ENCODE results near the gene LTK.

DNA sequence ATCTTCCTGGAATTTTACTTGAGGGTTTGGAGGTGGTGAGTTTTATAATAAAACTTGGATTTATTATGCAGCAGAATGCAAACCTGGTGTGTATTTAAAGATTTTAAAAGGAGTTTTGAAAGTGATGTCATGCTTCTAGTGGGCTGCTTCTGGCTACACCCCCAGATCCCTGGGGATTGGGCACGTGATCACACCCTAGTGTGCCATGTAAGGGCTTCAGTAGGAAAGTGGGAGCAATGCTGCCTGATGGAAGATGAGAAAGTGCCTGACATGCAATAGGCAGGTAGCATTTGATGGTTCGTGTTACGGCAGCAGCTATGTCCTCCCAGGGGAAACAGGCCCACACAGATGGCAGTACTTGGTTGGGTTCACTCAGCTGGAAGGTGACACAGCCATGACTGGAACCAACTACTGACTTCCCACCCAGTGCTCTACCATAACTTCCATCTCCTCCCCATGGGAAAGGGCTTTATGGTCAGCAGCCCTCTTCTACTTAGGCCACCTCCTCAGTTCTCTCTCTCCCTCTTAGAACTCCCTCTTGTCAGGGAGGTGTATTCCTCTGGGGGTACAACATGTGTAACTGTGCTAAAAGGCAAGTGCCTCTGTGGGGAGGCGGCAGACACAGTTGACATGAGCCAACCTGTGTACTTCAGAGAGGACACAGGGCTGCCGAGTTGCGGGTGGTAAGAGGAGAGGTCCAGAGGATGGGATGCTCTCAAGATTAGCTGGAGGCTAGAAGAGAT is 14.3 kb downstream of the LTK start:
- TF ChIP-seq, protein P1, sequence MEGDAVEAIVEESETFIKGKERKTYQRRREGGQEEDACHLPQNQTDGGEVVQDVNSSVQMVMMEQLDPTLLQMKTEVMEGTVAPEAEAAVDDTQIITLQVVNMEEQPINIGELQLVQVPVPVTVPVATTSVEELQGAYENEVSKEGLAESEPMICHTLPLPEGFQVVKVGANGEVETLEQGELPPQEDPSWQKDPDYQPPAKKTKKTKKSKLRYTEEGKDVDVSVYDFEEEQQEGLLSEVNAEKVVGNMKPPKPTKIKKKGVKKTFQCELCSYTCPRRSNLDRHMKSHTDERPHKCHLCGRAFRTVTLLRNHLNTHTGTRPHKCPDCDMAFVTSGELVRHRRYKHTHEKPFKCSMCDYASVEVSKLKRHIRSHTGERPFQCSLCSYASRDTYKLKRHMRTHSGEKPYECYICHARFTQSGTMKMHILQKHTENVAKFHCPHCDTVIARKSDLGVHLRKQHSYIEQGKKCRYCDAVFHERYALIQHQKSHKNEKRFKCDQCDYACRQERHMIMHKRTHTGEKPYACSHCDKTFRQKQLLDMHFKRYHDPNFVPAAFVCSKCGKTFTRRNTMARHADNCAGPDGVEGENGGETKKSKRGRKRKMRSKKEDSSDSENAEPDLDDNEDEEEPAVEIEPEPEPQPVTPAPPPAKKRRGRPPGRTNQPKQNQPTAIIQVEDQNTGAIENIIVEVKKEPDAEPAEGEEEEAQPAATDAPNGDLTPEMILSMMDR (conservative IDR thresholded peaks at IDR 0.05; ENCODE audit: low read depth, low read length): no peak
- TF ChIP-seq EZH2 (IDR thresholded peaks at IDR 0.05; ENCODE audit: borderline replicate concordance, low read depth, low read length, poor library complexity, severe bottlenecking): no peak
